ENCODE results near the gene LMF1.

Gene LMF1

DNA sequence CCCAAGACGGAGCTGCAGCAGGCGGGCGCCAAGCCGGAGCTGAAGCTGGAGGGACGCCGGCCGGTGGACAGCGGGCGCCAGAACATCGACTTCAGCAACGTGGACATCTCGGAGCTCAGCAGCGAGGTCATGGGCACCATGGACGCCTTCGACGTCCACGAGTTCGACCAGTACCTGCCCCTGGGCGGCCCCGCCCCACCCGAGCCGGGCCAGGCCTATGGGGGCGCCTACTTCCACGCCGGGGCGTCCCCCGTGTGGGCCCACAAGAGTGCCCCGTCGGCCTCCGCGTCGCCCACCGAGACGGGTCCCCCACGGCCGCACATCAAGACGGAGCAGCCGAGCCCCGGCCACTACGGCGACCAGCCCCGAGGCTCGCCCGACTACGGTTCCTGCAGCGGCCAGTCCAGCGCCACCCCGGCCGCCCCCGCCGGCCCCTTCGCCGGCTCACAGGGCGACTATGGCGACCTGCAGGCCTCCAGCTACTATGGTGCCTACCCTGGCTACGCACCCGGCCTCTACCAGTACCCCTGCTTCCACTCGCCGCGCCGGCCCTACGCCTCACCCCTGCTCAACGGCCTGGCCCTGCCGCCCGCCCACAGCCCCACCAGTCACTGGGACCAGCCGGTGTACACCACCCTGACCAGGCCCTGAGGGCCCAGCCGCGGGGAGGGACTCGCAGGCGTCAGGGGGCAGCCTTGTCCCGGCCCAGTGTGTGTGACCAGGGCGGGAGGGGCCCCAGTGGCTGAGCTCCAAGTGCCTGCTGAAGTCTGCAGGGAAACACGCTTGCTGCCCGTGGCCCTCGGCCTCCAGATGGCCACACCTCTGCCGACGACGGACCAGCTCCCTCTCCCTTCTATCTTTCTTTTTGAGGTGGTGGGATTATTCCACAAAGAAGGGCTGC is 14.2 kb upstream of the LMF1 start:
- no peak for DNase-seq

DNA sequence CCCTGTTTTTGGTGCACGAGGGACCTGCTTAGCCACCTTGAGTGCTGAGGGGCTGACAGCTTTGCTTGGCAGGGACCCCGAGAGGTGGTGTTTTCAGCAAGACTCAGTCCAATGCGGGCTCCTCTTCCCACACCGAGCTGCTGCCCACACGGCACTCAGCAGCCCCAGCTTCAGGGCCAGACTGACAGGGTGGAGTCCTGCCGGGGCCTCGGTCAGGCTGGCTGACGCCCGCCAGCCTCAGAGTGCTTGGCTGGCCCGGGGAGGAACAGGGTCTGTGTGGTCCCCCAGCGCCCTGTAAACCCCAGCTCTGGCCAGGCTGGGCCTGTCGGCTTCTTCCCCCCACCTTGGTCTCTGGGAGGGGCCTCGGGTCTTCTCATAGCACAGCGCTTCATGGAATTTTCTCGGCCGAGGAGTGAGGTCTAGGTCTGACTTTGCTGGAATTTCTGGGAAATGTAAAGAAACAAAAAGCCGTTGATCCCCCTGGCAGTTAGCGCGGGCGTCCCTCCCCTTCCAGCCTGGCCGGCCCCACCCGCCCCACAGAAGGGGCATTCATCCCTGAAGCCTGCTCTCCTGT is 13.4 kb upstream of the LMF1 start:
- DNase-seq: no peak

DNA sequence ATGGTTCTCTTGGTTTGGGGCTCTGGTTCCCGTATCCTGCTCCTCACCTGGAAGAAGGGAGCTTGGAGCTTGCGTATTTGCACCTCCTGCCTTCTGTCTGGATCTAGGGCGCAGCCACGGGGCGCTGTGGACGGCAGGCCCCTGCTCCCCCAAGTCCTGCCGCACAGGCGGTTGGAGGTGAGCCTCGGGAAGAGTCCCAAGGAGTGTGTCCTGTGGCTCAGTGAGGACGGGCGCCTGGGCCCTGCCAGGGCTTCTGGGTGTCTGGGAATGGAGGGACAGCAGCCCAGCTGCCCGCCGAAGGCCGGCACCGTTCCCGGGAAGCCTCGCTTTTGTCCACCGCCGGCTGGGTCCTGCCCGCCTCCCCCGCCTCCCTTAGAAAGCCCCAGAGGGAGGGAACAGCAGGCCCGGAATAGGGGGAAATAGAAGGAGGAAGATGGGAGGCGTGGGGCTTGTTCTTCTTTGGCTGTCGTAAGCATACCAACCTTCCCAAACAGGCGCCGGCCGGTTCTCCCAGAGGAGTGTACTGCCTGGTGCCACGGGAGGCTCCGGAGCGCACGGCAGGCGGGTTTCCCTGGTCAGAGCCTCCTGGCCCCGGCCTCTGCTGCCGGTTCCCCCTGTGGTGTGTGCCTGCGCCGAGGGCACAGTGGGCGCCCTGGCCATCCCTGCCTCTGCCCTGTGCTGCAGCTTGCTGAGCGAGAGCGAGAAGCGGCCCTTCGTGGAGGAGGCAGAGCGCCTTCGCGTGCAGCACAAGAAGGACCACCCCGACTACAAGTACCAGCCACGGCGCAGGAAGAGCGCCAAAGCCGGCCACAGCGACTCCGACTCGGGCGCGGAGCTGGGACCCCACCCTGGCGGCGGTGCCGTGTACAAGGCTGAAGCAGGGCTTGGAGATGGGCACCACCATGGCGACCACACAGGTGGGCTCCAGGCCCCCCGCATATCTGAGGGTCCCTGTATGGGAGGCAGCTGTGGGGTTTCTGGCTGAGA is 12.6 kb upstream of the LMF1 start:
- DNase-seq: no peak

DNA sequence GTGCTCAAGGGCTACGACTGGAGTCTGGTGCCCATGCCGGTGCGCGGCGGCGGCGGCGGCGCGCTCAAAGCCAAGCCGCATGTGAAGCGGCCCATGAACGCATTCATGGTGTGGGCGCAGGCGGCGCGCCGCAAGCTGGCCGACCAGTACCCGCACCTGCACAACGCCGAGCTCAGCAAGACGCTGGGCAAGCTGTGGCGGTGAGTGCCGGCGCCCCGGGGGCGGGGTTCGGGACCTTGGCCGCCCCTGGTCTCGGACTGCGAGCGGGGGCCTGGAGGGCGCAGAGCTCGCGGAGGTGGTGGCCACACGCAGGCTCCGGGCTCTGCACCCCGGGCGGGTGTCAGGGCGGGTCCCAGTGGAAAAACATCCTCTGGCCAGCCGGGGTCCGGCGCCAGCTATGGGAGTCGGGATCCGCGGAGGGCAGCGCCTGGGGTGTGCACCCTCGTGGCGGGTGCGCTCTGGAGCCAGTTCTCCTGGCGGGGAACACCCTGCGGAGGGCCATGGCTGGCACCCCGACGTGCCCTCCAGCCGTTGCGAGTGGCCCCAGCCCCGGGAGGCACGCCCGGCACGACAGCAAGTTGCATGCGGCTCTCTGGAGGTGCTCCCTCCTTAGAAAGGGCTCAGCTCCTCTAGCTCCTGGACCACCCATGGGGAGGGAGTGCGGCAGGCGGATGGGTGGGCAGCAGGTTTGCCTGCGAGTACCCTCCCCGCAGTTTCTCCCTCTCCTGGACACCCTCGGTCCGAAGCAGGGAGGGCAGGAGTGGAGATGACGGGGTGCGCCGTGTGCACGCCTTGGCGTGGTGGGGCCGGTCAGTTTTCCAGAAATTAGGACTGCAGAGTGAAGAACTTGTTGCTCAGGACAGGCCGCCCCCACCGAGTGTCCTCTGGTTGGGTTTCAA is 11.6 kb upstream of the LMF1 start:
- DNase-seq: no peak

DNA sequence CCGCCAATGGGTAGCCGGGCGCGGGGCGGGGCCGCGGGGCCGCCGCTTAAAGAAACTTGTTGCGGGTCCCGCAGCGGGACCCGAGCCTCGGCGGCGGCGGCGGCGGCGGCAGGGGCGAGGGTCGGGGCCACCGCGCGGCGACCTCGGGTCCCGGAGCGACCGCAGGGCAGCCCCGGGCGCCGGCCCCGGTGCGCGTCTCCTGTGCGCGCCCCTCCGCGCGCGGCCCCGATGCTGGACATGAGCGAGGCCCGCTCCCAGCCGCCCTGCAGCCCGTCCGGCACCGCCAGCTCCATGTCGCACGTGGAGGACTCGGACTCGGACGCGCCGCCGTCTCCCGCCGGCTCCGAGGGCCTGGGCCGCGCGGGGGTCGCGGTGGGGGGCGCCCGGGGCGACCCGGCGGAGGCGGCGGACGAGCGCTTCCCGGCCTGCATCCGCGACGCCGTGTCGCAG is 10.9 kb upstream of the LMF1 start, which contains the start of gene SOX8:
TSS of gene SOX8 (plus strand) at position 76 of the 450 bp plus-strand sequence. CDS start at position 229, 153 bp downstream.
- no peak for DNase-seq

DNA sequence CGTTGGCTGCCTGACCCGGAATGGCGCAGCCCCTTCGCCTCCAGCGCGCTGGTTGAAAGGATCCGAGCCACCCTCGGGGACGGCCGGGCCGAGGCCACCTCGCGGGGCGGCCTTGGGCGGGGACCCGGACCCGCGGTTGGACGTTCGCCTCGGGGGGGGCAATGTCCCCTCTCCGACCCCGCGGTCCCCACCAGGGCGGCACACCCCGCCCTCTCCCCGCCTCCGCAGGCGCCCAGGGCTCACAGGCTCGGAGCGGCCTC is 9.7 kb upstream of the LMF1 start:
- no peak for DNase-seq

DNA sequence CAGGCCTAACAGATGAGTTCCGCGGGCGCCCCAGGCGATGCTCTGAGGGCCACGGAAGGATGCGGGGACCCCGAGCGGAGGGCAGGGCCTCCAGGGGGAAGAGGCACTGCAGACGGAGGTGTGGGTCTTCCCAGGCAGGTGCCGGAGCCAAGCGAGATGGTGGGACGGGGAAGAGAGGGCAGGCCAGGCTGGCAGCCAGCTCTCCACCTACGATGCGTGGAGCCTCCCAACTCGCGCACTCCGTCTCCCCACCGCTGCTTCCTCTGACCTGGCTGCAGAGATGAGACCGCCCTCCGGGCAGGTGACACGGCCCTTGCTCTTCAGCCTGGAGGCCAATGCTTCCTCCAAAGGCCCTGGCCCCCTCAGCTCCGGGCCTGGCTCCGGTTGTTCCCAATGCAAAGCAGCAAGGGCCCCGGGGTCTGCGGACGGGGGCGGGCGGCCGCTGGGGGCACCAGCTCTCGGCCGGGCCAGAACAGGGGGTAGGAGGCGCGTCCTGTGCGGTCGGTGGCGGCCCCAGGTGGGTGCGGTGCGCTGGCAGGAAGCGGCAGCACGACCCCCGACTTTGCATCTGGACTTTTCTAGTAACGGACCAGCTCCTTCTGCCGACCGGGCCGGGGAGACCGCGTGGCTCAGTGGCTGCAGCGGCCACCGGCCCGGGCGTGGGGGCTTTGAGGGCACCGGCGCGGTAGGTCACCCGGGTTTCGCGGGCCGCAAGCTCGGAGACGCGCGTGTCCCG is 9.2 kb upstream of the LMF1 start:
- DNase-seq: no peak

DNA sequence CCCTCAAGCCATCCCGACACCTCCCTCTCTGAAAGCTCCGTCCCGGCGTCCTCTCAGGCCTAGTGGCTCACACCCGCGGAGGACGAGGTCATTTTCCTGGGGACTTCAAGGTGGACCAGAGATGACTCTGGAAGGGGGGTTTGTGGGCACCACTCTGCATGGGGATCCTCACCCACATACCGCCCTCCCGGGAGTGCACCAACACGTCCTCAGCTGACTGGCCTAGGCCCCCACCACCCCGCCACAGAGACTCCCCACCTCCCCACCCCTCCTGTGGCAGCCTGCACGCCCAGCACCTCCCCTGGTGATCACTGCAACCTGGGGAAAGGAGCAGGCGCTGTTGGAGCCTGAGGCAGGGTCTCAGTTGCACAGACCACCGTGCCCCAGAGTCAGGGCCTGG is 8.4 kb upstream of the LMF1 start:
- no peak for DNase-seq

DNA sequence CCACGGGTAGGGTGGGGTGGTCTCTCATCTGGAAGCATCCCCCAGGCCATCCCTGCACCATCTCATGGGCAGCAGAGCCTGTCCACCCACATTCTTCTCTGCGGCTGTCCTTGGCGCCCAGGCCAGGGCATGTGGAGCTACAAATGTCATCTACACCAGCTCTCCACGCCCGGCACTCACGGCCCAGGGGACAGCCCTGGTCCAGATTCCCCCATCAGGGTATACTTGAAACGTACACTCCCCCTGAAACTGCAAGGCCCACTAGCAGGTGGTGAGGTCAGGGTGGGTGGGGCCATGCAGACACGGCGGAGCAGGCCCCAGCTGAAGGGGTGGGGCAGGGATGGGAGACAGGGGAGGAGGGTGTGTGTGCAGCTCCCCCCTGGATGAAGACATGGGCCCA is 7.6 kb upstream of the LMF1 start:
- DNase-seq: no peak

DNA sequence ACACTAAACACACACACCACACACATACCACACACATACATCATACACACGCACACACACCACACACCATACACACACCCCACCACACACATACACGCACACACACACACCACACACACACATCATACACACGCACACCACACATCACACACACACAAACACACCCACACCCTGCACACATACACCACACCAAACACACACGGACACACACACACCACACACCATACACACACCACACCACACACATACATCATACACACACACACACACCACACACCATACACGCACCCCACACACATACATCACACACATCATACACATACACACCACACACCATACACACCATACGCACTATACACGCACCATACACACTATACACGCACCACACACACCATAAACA is 7.1 kb upstream of the LMF1 start:
- DNase-seq: no peak

DNA sequence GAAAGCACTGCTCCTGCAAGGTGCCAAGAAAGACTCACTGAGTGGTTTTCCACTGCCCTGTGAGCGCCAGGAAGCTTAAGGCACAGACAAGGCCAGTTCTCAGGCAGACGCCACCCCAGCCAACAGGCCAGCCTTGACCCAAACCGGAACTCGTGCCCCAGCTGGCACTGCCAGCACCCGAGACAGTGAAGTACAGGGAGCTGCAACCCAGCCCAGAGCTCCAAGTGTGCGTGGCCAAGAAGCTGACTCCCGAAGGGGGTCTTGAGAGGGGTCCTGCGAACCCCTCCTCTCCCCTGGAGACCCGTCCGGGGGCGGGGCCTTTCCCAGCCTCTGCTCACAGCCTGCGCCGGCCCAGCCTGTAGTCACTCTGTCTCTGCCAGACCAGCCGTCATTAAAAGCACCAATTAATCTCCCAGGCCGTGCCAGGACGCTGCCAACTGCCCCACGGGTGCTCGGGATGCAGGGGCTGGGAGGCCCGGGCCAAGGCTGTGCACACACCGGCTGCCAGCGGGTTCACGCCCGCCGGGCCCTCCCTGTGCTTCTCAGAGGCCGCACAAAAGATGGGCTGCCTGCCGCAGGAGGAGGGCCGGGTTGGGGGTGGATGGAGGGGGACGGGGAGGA is 6.4 kb upstream of the LMF1 start:
- no peak for DNase-seq

DNA sequence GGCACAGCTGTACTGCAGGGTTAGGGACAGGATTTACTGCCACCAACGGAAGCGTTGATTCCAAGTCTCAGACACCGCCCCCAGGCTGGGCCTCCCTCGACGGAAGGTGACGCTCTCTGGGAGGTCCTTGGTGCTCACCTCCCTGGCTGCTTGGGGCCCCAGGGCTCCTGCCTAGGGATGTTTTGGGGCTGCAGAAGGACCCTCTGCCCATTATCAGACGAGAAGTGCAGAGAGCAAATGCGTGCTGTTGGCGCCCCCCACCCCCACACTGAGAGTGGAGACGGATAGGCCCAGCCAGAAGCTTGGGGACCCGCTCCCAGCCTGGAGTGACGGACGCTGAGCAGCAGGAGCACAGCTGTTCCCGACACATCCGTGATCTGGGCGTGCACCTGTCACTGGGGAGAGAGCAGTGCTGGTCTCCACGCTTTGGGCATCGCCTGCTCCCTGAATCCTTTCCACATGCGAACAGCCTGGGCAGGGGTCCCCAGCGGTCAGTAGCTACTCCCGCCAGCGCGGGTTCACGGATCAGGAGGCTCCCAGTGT is 5.7 kb upstream of the LMF1 start:
- DNase-seq: no peak

DNA sequence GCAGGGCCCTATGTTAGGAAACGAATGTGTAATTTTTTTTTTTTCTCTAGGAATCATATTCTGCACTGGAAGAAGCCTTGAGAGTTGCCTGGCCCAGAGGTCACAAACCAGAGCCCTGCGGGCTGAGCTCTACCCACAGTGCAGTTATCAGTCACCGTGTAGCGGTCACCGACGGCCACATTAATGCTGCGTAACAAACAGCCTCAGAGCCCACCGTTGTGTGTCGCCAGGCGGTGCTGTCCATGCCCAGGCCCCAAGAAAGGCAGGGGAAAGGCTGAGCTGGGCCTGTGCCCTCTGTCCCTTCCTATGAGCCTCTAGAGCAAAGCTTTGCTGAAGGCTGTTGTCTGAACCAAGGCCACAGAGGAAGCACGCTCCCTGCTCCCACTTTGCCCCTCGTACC is 4.5 kb upstream of the LMF1 start:
- DNase-seq: no peak

DNA sequence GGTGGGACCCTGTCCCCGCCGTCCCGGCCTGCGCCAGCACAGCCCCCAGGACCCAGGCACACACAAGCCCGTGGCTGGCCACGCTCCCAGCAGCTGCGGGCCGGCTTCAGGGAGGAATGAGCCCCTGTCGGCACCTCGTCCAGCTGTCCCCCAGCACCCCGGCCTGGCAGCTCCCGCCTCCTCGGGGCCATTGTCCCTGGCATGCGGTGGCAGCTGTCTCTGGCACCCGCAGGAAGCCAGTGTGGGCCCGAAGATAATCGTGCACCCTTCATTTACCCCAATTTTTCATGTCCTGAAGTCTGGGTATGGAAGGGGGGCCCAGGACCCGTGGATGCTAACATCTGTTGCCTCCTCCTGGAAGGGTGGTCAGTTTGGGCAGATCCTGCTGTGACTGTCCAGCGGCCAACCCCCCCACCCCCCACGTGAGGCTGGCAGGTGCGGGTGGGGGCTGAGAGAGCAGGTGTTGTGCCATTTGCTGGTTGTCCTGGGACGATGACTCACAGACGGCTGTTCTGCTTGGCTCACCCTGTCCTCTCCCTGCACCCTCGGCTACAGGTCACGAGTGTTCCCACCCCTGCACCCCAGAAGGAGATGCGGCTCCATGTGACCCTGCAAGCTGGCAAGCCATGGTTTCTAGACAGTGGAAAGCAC is 4.0 kb upstream of the LMF1 start:
- no peak for DNase-seq

DNA sequence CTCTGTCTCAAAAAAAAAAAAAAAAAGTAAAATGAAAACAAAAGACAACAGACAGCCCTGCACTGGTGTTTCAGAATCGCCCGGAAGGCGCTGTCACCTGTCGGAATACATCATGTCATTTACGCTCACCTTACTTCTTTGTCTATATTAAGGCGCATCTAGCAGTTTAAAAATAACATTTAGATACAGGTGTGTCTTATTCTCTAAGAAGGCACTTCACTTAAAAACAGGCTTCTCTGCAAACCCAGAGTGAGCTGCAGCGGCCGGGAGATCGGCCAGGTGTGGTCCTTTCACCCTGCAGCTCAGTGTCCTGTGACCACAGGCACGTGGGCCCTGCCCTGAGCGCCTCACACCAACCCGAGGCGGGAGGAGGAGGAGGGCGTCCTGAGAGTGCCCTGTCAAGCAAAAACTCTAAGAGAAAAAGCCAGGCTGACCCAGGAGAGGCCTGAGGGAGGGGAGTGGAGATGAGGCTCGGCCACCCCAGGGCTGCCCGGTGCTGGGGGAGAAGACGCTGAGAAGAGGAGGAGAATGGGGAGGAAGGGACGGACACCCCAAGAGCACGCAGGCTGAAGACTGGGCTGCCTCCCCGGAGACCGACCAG is 3.3 kb upstream of the LMF1 start:
- no peak for DNase-seq

DNA sequence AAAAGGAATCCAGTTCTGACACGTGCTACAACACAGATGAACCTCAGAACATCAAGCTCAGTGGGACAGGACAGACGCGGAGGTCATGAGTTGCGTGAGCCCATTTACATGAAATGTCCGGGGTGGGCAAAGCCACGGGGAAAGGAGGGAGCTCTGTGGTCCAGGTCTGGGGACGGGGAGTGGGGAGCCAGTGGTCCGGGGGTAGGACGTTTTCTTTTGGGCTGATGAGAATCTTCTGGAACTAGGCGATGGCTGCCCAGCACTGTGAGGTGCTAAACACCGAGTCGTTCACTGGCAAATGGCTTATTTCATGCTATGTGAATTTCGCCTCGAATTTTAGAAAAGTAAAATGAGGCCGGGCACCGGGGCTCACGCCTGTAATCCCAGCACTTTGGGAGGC is 2.6 kb upstream of the LMF1 start:
- no peak for DNase-seq

DNA sequence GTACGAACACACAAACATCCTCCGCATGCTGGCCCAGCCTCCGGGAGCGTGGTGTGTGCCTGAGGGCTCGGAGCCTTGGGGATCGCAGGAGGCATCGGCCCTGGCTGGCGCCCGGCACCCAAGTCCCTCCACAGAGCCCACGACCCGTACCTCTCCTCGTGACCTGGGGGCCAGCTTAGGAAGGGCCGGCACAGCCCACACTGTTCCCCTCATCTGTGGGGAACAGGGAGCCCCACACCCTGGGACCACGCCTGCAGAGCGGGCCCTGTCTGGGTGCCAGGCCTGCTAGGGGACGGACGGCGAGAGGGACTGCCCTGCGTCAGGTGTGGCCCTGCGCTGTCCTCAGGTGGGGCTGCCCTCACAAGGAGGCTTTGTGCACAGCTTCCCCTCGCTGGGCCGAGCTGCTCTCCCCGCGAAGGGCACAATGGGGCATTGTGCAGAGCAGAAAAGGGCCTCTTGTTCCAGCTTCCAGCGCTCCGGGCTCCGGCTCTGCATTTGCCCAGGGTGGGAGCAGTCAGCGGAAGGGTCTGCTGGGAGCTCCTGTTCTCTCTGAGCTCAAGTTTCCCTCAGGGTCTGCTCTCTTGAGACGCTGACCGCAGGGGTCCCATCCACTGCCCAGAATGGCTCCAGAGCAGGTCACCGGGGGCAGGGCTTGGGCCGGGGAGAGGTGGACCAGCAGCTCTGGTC is 1.7 kb upstream of the LMF1 start:
- DNase-seq: no peak

DNA sequence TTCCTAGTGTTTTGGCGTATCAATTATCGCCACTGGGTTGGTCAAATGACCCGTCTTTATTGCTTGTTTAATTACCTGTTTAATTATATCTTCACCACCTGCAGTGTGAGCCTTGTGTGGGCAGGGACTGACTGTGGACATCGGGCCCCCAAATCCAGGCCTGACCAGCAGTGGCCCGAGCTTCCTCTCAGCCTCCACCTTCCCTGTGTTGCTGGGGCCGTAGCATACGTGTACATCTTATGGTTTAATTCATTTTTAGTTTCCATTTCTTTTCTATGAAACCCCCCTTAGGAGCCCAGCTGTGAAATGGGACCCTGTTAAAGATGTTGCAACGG is 1.2 kb upstream of the LMF1 start:
- no peak for DNase-seq

DNA sequence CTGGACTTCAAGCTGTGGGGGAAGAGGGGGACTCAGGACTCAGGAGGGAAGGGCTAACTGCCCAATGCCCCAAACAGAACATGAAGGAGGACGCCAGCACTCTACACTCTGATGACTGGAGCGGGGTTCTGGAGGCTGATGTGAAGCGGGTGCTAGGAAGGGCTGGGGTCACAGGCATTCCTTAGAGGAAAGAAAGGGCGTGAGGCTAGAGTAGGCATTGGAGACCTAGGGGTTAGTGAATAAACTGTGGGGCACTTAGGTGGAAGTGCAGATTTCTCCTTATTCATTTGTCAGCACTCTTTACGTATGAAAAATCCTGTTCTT is 760 bp upstream of the LMF1 start:
- no peak for DNase-seq

DNA sequence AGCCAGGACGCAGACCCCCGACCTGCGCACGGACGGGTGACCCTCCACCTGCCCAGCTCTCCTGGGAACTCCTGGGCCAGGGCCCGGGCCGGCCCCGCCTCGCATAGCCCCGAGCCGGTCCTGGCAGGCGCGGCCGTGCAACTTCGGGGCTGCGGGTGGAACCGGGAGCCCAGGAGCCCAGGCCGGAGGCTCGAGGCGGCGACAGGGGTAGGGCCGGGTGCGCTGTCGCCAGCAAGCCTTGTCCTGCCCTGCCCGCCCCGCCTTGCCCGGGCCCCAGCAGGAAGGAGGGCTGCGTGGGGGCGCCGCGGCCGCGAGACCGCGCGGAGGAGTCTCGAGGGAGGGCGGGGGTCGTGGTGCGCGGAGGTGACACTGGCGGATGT is 408 bp downstream of the LMF1 start:
- no peak for DNase-seq
